Measurements from ENCODE around the gene MAPRE2.

The MAPRE2 gene

DNA sequence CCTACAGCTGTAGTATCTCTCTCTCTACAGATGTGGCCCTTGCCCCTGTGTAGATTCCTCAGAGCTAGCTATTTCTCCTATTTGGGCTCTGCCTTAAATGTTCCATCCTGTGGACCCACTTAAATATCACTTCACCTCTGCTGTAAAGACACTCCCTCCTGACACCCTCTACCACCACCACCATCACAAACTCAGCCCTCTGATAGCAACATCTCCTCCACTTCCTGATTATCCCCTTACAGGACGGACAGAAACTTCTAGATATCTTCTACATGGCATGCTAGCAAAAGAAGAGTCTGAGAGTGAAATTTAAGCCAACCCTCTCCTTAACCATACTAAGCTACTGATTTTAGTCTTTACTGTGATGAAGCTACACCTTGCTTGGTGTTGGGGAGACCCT lies 3.2 kb upstream of the MAPRE2 start:
- no peak for DNase-seq (ENCODE audit: low read depth in 2 of 2)

DNA sequence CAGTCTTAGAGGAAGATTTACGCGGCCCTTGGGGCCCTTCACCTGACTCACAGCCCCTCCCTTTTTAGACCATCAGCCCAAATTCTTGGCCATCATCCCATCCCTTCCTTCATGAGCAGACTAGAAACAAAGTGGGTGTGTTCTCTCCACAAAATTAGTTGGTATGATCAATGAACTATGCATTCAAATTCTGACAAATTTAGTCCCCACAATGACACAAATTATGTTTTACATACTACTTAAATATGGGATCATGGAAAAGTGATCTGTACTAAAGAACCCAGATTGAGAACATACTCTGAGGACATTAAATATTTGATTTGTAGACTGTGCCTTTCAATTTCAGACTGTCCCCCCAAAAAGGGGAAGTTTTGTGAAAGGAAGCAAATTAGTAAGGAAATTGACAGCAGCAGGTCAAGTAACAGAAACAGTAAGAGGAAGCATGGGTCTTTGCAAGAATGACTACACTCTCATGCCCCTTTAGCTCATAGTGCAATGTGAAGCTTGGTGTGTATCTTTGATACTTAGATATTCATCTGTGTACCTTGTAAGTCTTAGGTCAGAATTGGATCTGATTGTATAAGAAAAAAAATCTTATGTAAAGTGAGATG lies 2.2 kb upstream of the MAPRE2 start:
- DNase-seq (ENCODE audit: low read depth in 2 of 2), result no peak

GRCh38 chr18:35040638-35040987 lies 600 bp upstream of the MAPRE2 start:
- no peak for DNase-seq (ENCODE audit: low read depth in 2 of 2)

DNA sequence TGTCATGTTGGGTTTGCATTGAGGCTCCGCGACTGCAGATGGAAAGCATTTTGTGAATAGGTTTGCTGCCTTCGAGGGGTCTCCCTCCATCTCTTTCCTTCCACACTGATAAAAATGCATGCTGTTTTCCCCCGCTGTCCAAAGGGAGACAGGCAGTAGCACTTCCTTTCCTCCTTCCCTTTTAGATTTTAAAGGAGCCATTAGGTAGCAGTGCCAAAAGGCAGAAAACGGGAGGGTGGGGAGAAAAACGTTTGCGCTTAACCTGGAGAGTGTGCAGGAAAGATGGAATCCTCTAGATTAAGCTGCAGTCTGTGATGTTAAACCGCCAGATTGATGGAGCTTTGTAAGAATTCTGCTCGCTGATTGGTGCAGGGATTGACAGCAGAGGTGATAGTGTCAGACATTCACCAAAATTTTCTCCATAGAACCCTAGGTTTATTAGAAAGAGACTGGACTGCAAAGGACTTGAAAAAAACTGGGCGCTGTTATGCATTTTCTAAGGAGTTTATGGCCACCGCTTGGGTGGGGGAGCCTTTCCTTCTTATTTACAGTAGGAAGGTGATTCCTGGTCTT lies 688 bp downstream of the MAPRE2 start:
- no peak for DNase-seq (ENCODE audit: low read depth in 2 of 2)

GRCh38 chr18:35042389-35043071 lies 1.3 kb downstream of the MAPRE2 start:
- peak in 1 of 2 donors; percentile 16 for DNase-seq (ENCODE audit: low read depth in 2 of 2)

- peak in 1 of 2 donors; percentile 19 for DNase-seq (ENCODE audit: low read depth in 2 of 2)
Observed at GRCh38 chr18:35043207-35043606, 2.0 kb downstream of the MAPRE2 start.

DNA sequence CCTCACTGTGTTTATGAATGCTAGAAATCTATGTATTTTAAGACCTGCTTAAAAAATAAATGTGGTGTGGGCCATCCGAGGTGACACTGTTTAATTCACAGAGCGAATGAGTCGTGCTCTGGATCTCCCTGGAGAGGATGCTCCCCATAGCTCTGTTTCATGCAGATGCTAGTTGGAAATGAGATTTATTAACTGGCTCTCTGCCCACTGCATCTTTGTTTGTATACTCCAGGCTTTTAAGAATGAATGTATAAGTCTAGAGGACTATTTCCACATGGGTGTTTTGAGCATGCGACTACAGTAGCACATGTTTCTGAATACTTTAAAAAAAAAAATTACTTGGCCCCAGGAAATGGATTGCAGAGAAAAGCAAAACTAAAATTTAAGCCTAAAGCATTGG lies 3.9 kb downstream of the MAPRE2 start:
- no peak for DNase-seq (ENCODE audit: low read depth in 2 of 2)

DNA sequence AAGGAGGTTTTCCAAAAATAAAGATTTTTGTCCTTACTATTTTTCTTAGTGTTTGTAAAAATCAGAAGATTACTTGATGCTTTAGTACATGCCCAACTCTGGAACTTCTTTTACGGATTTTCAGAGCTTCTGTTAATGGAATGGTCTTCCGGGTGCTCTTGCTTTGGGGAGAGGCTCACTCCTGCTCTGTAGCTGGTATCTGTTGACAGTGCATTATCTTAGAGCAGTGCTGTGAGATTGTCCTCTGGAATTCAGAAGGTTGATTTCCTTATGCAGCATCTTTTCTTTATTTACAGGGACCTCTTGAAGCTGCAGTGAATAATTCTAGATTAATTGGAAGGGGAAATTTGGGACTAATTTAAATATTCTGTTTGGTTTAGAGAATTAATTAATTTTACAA lies 4.6 kb downstream of the MAPRE2 start:
- no peak for DNase-seq (ENCODE audit: low read depth in 2 of 2)

GRCh38 chr18:35047697-35048292 lies 6.6 kb downstream of the MAPRE2 start:
- DNase-seq (ENCODE audit: low read depth in 2 of 2), result no peak

DNA sequence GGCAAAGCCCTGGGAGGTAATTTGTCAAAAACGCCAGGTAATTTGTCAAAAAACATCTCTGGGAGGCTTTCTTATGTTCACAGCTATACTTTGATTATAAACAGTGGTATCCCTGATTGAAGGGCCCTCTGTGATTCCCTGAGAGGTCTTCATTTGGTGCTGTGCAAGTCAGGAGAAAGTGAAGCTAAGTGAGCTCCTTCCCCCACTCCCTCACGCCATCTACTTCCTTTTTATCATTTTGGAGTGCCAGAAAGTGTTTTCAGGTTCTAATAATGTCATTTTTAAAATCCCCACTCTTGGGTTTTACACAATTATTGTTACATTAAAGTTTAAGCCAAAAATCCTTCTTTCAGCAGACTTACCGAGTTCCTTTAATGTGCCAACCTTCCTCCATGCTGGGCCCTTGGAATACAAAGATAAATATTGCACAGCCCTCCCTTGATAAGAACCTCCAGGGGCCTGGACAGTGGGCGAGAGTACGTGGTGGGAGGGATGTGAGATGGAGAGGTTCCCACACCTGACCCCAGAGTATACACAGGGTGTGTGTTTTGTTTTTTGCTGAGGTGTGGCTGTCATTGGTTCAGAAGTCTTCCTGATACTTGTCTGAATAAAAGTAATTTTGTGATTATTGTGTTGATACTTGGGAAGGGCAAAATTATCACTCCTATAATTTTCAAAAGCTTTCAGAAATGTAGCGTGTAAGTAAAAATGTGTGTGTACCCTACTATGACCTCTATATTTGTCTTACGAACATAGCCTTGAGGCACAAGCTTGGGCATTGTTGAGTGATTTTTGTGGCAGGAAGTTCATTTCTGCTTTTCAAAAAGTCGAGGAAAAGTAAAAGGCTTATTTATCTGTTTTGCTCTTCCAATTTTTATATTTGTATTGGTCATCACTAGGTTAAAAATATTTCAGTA lies 8.2 kb downstream of the MAPRE2 start:
- no peak for DNase-seq (ENCODE audit: low read depth in 2 of 2)

DNA sequence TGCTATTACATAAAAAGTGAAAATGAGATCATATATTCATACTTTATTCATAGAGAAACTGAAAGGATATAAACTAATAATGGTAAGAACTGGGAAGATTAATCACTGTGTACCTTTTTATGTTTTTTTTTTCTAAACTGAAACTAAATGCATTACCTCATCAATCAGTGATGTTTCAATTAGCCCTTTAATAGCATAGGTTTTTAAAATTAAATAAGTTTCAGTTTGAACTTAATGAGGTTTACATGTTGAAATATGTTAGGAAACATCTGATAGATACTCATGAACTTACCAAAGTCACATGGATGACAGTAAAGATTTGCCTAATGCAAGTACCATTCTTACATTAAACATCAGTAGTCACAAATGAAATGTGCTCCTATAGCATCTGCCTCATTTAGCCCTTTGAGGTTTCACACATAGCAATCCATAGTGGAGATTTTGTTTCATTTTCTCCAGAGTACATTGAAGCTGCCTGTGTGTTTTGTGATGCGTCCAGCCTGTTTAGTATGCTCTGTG lies 8.9 kb downstream of the MAPRE2 start:
- no peak for DNase-seq (ENCODE audit: low read depth in 2 of 2)

GRCh38 chr18:35050705-35051195 lies 9.5 kb downstream of the MAPRE2 start:
- DNase-seq (ENCODE audit: low read depth in 2 of 2), result no peak

DNA sequence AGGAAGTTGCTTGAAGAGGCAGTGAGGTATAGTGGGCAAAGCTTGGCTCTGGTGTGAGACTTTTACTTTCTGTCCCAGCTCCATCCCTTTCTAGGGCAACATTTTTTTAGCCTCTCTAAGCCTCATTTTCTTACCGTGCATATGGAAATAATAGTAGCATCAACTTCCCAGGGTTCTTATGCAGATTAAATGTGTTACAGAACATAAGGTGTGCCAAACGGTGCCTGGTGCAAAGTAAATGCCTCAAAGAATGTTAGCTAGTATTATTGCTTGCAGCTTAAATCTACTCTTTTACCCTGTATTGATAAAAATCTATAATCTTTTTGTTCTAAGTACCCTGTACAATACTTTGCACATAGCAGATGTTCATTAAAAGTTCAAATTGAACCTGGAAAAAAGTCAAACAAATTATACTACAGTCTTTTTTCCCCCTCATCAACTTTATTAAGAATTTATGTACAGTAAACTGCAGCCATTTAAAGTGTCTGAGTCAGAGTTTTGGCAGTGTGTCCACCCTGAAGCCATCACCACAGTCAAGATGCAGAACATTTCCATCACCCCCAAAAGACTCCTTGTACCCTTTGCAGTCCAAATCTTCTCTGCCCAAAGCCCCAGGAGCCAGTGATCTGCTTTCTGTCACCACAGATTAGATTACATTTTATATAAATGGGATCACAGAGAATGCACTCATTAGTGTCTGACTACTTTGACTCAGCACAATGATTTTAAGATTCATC lies 10.6 kb downstream of the MAPRE2 start:
- DNase-seq (ENCODE audit: low read depth in 2 of 2), result no peak

GRCh38 chr18:35054401-35054800 lies 13.2 kb downstream of the MAPRE2 start:
- DNase-seq (ENCODE audit: low read depth in 2 of 2), result no peak

DNA sequence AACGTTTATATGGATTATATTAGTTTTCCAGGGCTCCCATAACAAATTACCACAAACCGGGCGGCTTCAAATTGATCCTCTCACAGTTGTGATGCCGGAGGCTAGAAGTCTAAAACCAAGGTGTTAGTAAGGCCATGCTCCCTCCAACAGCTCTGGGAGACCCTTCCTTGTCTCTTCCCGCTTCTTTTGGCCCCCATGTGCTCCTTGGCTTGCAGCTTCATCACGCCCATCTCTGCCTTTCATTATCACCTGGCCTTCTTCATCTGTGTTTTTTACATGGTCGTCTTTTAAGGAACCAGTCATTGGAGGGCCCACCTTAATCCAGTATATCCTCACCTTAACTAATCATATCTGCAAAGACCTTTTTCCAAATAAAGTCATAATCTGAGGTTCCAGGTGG lies 13.9 kb downstream of the MAPRE2 start:
- DNase-seq (ENCODE audit: low read depth in 2 of 2), result no peak

- DNase-seq (ENCODE audit: low read depth in 2 of 2), result no peak
Observed at GRCh38 chr18:35055726-35056125, 14.5 kb downstream of the MAPRE2 start.

- DNase-seq (ENCODE audit: low read depth in 2 of 2), result no peak
Observed at GRCh38 chr18:35059280-35059927, 18.2 kb downstream of the MAPRE2 start.

DNA sequence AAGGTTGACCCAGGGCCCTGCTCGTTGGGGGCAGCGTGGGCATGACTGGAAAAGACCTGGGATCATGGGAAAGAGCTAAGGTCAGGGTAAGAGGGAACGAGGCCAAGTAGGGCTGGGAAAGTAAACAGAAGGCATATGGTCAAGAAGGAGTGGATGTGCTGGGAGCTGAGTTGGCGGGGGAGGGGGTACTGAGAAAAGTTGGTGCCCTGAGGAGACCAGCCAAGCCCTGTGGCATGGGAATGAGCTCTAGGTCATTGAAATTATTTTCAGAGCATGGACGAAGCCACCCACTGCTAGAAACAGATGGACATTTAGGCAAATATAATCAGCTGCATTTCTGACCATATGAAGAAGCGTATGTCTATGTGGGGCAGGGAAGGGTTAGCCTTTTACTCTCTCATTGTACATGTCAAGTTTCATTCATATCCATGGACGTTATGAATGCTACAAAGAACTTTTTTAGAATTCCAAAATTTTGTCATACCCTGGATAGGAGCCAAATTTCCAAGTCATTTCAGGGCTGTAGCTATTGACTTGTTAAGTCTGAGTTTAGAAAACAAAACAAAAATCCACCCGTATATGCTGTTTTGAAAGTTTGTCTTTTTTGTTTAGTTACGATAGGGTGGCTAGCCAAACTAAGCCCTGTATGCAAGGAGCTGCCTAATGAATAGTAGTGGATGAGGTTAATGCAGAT lies 19.1 kb downstream of the MAPRE2 start:
- no peak for DNase-seq (ENCODE audit: low read depth in 2 of 2)

DNA sequence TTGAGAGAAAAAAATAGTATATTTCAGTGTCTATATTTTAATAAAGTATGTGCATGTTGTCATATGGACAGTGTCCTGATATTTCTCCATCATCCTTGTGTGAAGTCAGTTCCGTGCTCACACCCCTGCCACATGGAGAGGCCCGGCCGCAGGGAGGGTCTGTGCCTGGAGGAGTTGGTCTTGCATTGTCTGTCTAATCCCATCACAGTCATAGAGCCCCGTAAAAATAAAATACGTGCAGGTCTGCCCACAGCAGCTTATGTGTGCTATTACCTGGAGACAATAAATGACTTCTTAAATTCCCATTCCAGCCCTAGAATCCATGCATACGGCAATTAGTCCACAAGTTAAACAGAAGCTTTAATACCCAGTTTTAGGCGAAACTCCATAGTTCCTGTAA lies 20.1 kb downstream of the MAPRE2 start:
- no peak for DNase-seq (ENCODE audit: low read depth in 2 of 2)

DNA sequence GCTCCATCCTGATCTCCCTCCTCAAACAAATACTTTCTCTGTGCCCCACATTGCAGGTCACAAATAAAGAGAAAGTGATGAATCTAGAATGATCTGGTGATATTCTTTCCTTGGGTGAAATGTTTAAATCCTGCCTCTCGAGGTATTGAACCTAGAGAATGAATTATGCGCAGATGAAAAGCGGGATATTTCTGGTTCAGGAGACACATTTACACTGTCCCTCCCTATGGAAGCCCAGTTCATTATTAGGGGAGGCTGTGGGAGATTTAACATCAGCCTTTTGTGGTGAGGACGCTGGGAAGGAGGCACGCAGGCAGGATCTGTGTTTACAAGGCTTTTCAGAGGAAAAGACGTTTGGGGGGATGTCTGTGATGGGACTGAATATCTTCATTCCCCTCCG lies 20.6 kb downstream of the MAPRE2 start:
- no peak for DNase-seq (ENCODE audit: low read depth in 2 of 2)
